Loucy (cell line): ENCODE data around the gene SIX3.

ENCODE experiments used
- H2AFZ ChIP-seq: fragments of 200-600 bp; sonication (generic); 2 replicates; pipeline ENCODE4 v1.6.0; 2016; ENCODE audit warnings: antibody characterized with exemption, mild to moderate bottlenecking, low read length, moderate library complexity
- H3F3A ChIP-seq: fragments of 200-600 bp; 2 replicates; pipeline ENCODE4 v1.6.0; 2016; ENCODE audit warnings: antibody characterized with exemption, low read depth, mild to moderate bottlenecking
- H3K27me3 ChIP-seq: fragments of 200-600 bp; sonication (generic); 2 replicates; pipeline ENCODE4 v1.6.1; 2014; ENCODE audit warnings: low read length, mild to moderate bottlenecking; ENCODE audit not compliant: insufficient read depth, poor library complexity, severe bottlenecking
- H3K36me3 ChIP-seq: fragments of 200-600 bp; sonication (generic); 2 replicates; pipeline ENCODE4 v1.6.1; 2016; ENCODE audit warnings: low read length; ENCODE audit not compliant: insufficient read depth
- H3K4me1 ChIP-seq: fragments of 200-600 bp; sonication (generic); 2 replicates; pipeline ENCODE4 v1.5.1; 2014; ENCODE audit warnings: low read length, mild to moderate bottlenecking; ENCODE audit not compliant: insufficient read depth, poor library complexity, severe bottlenecking
- H3K4me2 ChIP-seq: fragments of 200-600 bp; sonication (generic); 2 replicates; pipeline ENCODE4 v1.6.0; 2014; ENCODE audit warnings: antibody characterized with exemption, low read length, low read depth, mild to moderate bottlenecking; ENCODE audit not compliant: poor library complexity, severe bottlenecking
- H3K4me3 ChIP-seq: fragments of 200-600 bp; sonication (generic); 2 replicates; pipeline ENCODE4 v1.5.1; 2014; ENCODE audit warnings: low read length, mild to moderate bottlenecking, mixed read lengths; ENCODE audit not compliant: poor library complexity, severe bottlenecking
- H3K79me2 ChIP-seq: fragments of 200-600 bp; sonication (generic); 2 replicates; pipeline ENCODE4 v1.6.1; 2014; ENCODE audit warnings: low read length; ENCODE audit not compliant: insufficient read depth
- H3K9ac ChIP-seq: fragments of 200-600 bp; sonication (generic); 2 replicates; pipeline ENCODE4 v1.6.0; 2014; ENCODE audit warnings: mild to moderate bottlenecking, low read depth, low read length, moderate library complexity; ENCODE audit not compliant: poor library complexity, severe bottlenecking
- H3K9me2 ChIP-seq: fragments of 200-600 bp; sonication (generic); replicated peaks from 2 replicates; pipeline ENCODE4 v1.6.1; 2016; ENCODE audit warnings: low read depth, low read length, mixed read lengths
- H3K9me3 ChIP-seq: fragments of 200-600 bp; sonication (generic); 2 replicates; pipeline ENCODE4 v1.6.1; 2014; ENCODE audit warnings: mild to moderate bottlenecking, antibody characterized with exemption, low read length, low read depth; ENCODE audit not compliant: insufficient read depth
- H4K20me1 ChIP-seq: fragments of 200-600 bp; sonication (generic); 2 replicates; pipeline ENCODE4 v1.6.0; 2014; ENCODE audit warnings: antibody characterized with exemption, low read length, mild to moderate bottlenecking; ENCODE audit not compliant: insufficient read depth, poor library complexity, severe bottlenecking
- CTCF ChIP-seq: fragments of 200-600 bp; sonication (generic); conservative IDR thresholded peaks from 2 replicates; pipeline ENCODE4 v1.5.1; 2014; ENCODE audit warnings: mild to moderate bottlenecking, antibody characterized with exemption, low read length
- EZH2phosphoT487 ChIP-seq: fragments of 200-600 bp; IDR thresholded peaks from 2 replicates; pipeline ENCODE4 v1.6.1; 2018; ENCODE audit warnings: antibody characterized with exemption, mild to moderate bottlenecking, moderate library complexity, borderline replicate concordance

The SIX3 gene

DNA sequence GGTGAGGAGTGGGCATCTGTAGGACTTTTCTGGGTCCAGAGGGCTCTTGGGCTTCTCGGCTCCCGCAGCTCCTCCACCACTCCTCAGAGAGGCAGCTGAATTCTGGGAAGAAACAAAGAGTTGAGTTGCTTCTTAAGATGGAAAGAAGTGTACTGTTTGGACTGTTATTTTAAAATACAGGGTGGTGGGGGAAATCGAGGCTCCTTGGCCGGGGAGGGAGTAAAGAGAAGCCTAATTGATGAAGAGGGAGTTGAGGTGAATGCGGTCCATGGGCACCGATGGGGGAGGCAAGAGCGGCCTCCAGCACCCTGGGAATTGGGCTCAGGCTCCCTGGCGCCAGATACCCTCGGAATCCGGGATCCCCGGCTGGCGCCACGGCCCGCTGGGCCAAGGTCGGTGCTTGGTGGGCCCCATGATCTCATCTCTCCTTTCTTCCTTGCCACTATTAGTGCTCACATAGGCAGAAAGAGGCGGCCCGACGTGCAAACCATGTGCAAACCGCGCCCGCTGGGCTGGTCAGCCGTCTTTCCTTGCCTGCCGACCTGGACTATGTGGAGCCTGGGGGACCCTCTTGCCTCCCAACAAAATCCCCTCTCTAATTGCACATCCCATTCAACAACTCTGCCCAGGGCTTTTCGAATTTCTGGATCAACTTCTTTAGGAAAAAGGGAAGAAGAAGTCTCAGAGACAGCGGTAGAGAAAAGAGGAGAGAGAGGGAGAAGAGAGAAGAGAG lies 604 bp upstream of the SIX3 start:
- no peak overlapping the region for H3K4me2 ChIP-seq
- no peak overlapping the region for H3K9ac ChIP-seq
- no peak overlapping the region for H3K4me3 ChIP-seq
- no peaks in the 10 kb centered on the region for H3K36me3 ChIP-seq
- no peaks in the 10 kb centered on the region for H3K9me2 ChIP-seq
- no peaks in the 10 kb centered on the region for H4K20me1 ChIP-seq
- TF ChIP-seq EZH2phosphoT487 (no peak), CTCF (no peak)
- H3K4me1 ChIP-seq: no peaks in the 10 kb centered on the region
- no peaks in the 10 kb centered on the region for H3F3A ChIP-seq
- no peak overlapping the region for H2AFZ ChIP-seq
- H3K79me2 ChIP-seq: no peaks in the 10 kb centered on the region
- H3K9me3 ChIP-seq: no peaks in the 10 kb centered on the region
- no peaks in the 10 kb centered on the region for H3K27me3 ChIP-seq

- H2AFZ ChIP-seq: no peak overlapping the region
- H3K4me2 ChIP-seq: no peak overlapping the region
- no peaks in the 10 kb centered on the region for H4K20me1 ChIP-seq
- TF ChIP-seq EZH2phosphoT487: no peak
- no peak for TF ChIP-seq CTCF
- no peaks in the 10 kb centered on the region for H3K9me2 ChIP-seq
- H3F3A ChIP-seq: no peaks in the 10 kb centered on the region
- no peak overlapping the region for H3K9ac ChIP-seq
- no peaks in the 10 kb centered on the region for H3K36me3 ChIP-seq
- no peaks in the 10 kb centered on the region for H3K79me2 ChIP-seq
- no peaks in the 10 kb centered on the region for H3K4me1 ChIP-seq
- no peaks in the 10 kb centered on the region for H3K9me3 ChIP-seq
- no peaks in the 10 kb centered on the region for H3K27me3 ChIP-seq
- no peak overlapping the region for H3K4me3 ChIP-seq
Measured at GRCh38 chr2:44942304-44943030, 965 bp downstream of the SIX3 start.

DNA sequence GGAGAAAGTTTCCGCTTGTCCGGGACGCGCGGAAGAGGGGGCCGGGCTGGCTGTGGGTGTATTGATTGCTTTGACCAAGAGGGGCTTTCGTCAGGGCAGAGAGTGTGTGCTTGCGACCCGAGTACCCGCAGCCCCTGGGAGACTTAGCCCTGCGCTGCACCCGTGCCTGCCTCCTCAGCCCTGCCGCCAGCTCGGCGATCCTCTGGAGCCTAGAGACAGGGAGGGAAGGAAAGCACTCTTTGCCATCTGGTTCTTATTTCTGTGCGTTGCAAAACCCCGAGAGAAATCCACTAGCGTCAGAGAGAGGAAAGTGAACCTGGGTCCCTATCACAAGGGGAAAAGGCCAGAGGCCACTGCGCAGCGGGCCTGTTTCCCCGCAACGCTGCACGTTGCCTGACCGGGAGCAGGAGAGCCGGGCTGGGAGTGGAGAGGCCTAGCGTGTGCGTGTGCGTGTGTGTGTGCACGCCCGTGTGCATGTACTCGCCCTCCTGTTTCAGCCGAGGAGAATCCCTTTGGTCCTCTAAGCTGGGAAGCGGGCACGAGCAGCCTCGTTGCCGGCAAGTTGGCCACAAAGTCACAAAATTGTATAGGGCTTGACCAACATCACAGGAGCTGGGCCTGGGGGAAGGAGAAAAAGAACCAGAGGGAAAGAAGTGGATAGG lies 1.7 kb downstream of the SIX3 start:
- H3K4me2 ChIP-seq: no peak overlapping the region
- no peaks in the 10 kb centered on the region for H3K79me2 ChIP-seq
- no peaks in the 10 kb centered on the region for H3K27me3 ChIP-seq
- no peaks in the 10 kb centered on the region for H3K4me1 ChIP-seq
- no peaks in the 10 kb centered on the region for H4K20me1 ChIP-seq
- no peak overlapping the region for H3K4me3 ChIP-seq
- no peak overlapping the region for H2AFZ ChIP-seq
- no peaks in the 10 kb centered on the region for H3K36me3 ChIP-seq
- H3K9me3 ChIP-seq: no peaks in the 10 kb centered on the region
- H3F3A ChIP-seq: no peaks in the 10 kb centered on the region
- H3K9me2 ChIP-seq: no peaks in the 10 kb centered on the region
- no peak overlapping the region for H3K9ac ChIP-seq
- TF ChIP-seq CTCF (no peak), EZH2phosphoT487 (no peak)
